GM18520 (cell line): ENCODE results near the gene AKR1A1.
"Not testable (repeated sequence)": the region's sequence is repeated elsewhere in the genome, so short reads cannot be mapped to it uniquely, and the experiment has no call there.

Experiments used
- ATAC-seq: cut with Tn5 transposase; IDR thresholded peaks from one replicate; pipeline ENCODE4 v1.9.1; 2021; ENCODE audit not compliant: unreplicated experiment

The AKR1A1 gene

DNA sequence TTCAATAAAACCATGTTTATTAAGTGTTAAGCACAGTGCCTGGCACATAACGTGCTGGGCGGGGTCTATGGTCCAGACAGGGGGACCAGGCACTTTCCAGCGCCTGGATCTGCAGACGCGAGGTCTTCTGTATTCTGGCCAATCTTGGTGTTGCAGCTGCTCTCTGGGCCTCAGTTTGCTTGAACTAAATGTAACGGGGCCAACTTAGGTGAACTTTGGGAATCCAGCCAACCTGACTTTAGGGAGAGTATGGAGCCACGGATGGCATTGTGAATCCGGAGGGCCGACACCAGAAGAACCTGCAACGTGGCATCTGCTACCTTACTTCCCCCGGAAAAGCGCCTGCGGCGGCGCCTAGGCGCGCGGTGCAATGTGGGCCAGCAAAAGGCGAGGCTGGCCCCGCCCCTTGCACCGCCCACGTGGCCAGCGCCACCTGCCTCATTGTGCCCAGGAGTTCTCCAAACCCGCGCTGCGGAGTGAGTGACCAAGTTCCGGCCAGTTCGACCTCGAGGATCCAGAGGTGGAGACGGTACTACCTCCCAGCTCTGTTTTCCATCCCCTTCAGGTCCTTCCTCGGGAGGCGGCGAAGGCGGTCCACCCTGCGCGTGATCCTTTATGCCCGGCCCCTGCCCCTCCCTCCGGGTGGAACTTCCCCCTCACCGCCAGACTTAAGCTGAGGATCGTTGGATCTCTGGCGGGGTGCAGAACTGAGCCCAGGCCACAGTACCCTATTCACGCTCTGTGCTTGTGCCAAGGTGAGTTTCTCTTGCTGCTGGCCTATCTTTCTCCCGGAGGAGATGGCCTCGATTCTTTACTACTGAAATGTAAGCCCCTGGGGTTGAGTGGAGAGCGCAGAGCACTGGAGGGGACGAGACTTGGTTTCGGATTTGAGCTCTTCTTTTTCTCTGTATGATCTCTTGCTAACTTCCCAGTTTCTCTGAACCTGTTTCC lies at the start of gene AKR1A1:
Gene AKR1A1 (plus strand): TSS at position 426 of the 951 bp plus-strand sequence. CDS start 10,969 bp downstream, outside the sequence.
- ATAC-seq: peak; percentile 72

- ATAC-seq: no peak
Measured at GRCh38 chr1:45501505-45501859, 49.1 kb upstream of the AKR1A1 start.

- ATAC-seq: no peak
Measured at GRCh38 chr1:45503462-45504360, 46.9 kb upstream of the AKR1A1 start.

GRCh38 chr1:45507195-45507594 lies 43.4 kb upstream of the AKR1A1 start:
- no peak for ATAC-seq

DNA sequence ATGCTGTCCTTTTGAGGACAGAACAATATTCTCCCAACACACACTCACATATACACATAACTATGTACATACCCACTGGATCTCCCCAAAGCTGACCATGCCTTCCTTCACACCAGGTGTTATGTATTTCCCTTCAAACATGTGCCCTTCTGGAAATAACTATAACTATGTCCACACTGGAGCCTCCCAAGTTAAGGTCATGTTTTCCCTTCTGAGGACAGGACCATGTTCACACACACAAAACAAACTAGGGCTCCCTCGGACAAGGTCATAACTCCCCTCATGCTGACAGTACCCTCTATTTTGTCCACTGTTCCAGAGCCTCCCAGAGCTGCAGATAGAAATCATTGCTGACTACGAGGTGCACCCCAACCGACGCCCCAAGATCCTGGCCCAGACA lies 42.7 kb upstream of the AKR1A1 start:
- no peak for ATAC-seq

- ATAC-seq: no peak
Measured at GRCh38 chr1:45508295-45509151, 42.1 kb upstream of the AKR1A1 start.

DNA sequence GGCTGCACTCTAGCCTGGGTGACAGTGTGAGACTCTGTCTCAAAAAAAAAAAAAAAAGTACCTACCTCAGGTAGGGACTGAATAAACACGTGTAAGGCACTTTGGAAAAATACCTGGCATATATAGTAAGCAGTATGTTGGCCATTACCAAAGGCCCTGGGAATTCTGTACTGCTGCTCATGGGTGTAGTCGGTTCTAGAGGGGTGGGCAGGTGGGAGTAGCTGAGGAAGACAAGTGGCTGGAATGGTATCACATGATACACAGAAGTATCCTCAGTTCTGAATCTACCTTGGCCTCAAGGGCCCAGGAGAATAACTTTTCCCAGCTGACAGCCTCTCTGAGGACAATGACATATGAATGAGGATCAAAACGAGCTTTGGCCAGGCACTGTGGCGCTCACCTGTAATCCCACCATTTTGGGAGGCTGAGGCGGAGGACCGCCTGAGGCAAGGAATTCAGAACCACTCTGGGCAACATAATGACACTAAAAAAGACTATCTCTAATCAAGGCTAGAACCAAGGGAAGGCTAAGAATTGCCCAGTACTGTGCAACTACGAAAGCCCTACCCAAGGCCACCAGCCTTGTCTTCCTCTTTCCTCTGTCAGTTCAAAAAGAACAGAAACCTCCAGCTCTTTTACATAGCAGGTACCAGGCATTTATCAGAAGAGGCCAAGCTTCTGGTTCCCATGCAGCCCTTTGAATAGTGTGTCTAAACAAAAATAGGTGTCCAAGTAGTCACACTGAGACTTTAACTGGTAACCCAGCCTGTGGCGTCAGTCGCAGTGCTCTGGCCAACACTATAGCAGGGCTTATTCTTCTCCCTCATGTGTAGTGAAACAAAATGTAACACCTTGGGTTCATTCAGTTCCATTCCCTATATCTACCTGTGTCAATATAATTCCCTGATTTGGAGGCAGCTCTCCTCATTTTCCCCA lies 40.3 kb upstream of the AKR1A1 start:
- ATAC-seq: no peak

DNA sequence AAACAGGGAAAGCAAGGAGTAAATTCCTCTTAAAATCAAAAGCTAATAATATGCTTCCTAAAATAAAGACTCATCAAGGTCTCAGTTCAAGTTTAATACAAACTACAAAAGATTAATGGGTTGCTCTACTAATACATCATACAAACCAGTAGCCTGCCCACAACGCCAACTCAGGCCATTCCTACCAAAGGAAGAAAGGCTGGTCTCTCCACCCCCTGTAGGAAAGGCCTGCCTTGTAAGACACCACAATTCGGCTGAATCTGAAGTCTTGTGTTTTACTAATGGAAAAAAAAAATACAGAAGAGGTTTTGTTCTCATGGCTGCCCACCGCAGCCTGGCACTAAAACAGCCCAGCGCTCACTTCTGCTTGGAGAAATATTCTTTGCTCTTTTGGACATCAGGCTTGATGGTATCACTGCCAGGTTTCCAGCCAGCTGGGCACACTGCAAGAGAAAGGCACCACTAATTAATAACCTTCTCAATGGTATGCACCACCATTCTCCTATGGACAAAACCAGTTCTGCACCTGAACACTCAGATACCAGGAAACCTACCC lies 39.6 kb upstream of the AKR1A1 start:
- no peak for ATAC-seq

- no peak for ATAC-seq
Measured at GRCh38 chr1:45512641-45513054, 38.0 kb upstream of the AKR1A1 start.

- not testable (repeated sequence) for ATAC-seq
Measured at GRCh38 chr1:45513532-45514260, 36.9 kb upstream of the AKR1A1 start.

- no peak for ATAC-seq
Measured at GRCh38 chr1:45516036-45516435, 34.6 kb upstream of the AKR1A1 start.

GRCh38 chr1:45516465-45516864 lies 34.2 kb upstream of the AKR1A1 start:
- ATAC-seq: no peak

DNA sequence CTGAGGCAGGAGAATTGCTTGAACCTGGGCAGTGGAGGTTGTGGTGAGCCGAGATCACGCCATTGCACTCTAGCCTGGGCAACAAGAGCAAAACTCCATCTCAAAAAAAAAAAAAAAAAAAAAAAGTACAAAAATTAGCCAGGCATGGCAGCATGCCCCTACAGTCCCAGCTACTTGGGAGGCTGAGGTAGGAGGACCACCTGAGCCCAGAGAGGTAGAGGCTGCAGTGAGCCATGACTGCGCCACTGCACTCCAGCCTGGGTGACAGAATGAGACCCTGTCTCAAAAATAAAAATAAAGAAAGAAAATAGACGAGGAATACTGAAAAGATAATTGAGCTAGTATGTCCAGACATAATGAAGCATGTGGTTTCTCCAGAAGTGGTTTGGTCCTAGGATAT lies 32.3 kb upstream of the AKR1A1 start:
- ATAC-seq: not testable (repeated sequence)

GRCh38 chr1:45518910-45519309 lies 31.7 kb upstream of the AKR1A1 start:
- ATAC-seq: no peak

DNA sequence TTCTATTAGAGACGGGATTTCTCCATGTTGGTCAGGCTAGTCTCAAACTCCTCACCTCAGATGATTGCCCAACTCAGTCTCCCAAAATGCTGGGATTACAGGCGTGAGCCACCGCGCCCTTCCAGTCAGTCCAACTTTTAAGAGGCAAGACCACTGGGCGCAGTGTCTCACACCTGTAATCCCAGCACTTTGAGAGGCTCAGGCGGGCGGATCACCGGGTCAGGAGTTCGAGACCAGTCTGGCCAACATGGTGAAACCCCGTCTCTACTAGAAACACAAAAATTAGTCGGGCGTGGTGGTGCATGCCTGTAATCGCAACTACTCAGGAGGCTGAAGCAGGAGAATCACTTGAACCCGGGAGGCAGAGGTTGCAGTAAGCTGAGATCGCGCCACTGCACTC lies 30.9 kb upstream of the AKR1A1 start:
- ATAC-seq: not testable (repeated sequence)

GRCh38 chr1:45521413-45522323 lies 29.0 kb upstream of the AKR1A1 start, which contains the start of gene PRDX1:
PRDX1 (minus strand) TSS chr1:45521884; CDS start chr1:45519043, 2,841 bp downstream.
- ATAC-seq: peak; percentile 78

- ATAC-seq: no peak
Measured at GRCh38 chr1:45522324-45523104, 28.1 kb upstream of the AKR1A1 start.
